Measurements from ENCODE around the gene TACC2. TPM values are rescaled to one million over a fixed set of nuclear protein-coding genes. Genes with fewer than 3 reads are reported as not detected.

Gene TACC2
- total and polyA plus RNA-seq, 5 experiments from 2014 or later, result not detected

- Mint-ChIP-seq H3K9me3 (no peaks in the 10 kb centered on the region), H3K27me3 (peaks cover 4 to 38% (median 12%) of the 10 kb centered on the region in 5 donors), H3K36me3 (no peaks in the 10 kb centered on the region), H3K27ac (no peak overlapping the region), H3K4me1 (no peaks in the 10 kb centered on the region), H3K4me3 (no peak overlapping the region)
- DNase-seq (no peak), ATAC-seq (no peak)
- POLR2A ChIA-PET, result no interaction called here
These were observed 55.2 kb downstream of the TACC2 start for GRCh38 chr10:122044045-122044661.

- no peaks in the 10 kb centered on the region for H3K4me1 Mint-ChIP-seq
- no peak for ATAC-seq
- no peaks in the 10 kb centered on the region for H3K36me3 Mint-ChIP-seq
- no peak overlapping the region for H3K4me3 Mint-ChIP-seq
- DNase-seq, result no peak
- H3K27ac Mint-ChIP-seq, result no peak overlapping the region
- no peaks in the 10 kb centered on the region for H3K9me3 Mint-ChIP-seq
- POLR2A ChIA-PET, result no interaction called here
- peaks cover 4 to 32% (median 12%) of the 10 kb centered on the region in 5 donors for H3K27me3 Mint-ChIP-seq
These were observed 55.8 kb downstream of the TACC2 start for GRCh38 chr10:122044713-122045112.

GRCh38 chr10:122045212-122045611, 56.2 kb downstream of the TACC2 start:
- H3K27me3 Mint-ChIP-seq, result peaks cover 3 to 27% (median 12%) of the 10 kb centered on the region in 5 donors
- POLR2A ChIA-PET, result no interaction called here
- no peak for DNase-seq
- no peaks in the 10 kb centered on the region for H3K9me3 Mint-ChIP-seq
- no peaks in the 10 kb centered on the region for H3K4me1 Mint-ChIP-seq
- no peak for ATAC-seq
- no peaks in the 10 kb centered on the region for H3K36me3 Mint-ChIP-seq
- no peak overlapping the region for H3K4me3 Mint-ChIP-seq
- H3K27ac Mint-ChIP-seq, result no peak overlapping the region

- ATAC-seq (no peak), DNase-seq (no peak)
- POLR2A ChIA-PET, result no interaction called here
- Mint-ChIP-seq H3K27ac (no peak overlapping the region), H3K27me3 (peaks cover 3 to 22% (median 9%) of the 10 kb centered on the region in 5 donors), H3K36me3 (no peaks in the 10 kb centered on the region), H3K4me1 (no peaks in the 10 kb centered on the region), H3K4me3 (no peak overlapping the region), H3K9me3 (no peaks in the 10 kb centered on the region)
These were observed 58.6 kb downstream of the TACC2 start for GRCh38 chr10:122047560-122047959.

GRCh38 chr10:122049076-122049475, 60.1 kb downstream of the TACC2 start:
- peaks cover 4 to 26% (median 10%) of the 10 kb centered on the region in 5 donors for H3K27me3 Mint-ChIP-seq
- H3K27ac Mint-ChIP-seq, result no peak overlapping the region
- ATAC-seq (no peak), DNase-seq (no peak)
- peaks cover 0 to 5% (median 0%) of the 10 kb centered on the region in 3 donors for H3K36me3 Mint-ChIP-seq
- POLR2A ChIA-PET, result no interaction called here
- no peak overlapping the region for H3K4me3 Mint-ChIP-seq
- H3K4me1 Mint-ChIP-seq, result no peaks in the 10 kb centered on the region
- H3K9me3 Mint-ChIP-seq, result peaks cover 0 to 5% (median 0%) of the 10 kb centered on the region in 9 donors

- Mint-ChIP-seq H3K4me3 (no peak overlapping the region), H3K27ac (no peak overlapping the region), H3K4me1 (no peaks in the 10 kb centered on the region), H3K27me3 (peaks cover 2 to 14% (median 6%) of the 10 kb centered on the region in 5 donors), H3K9me3 (peaks cover 0 to 5% (median 0%) of the 10 kb centered on the region in 9 donors), H3K36me3 (peaks cover 0 to 5% (median 0%) of the 10 kb centered on the region in 3 donors)
- POLR2A ChIA-PET, result no interaction called here
- no peak for DNase-seq
- no peak for ATAC-seq
These were observed 61.3 kb downstream of the TACC2 start for GRCh38 chr10:122050311-122050710.

- Mint-ChIP-seq H3K27me3 (peaks cover under 1 to 10% (median 7%) of the 10 kb centered on the region in 5 donors), H3K27ac (no peak overlapping the region), H3K36me3 (peaks cover 0 to 5% (median 0%) of the 10 kb centered on the region in 3 donors), H3K9me3 (peaks cover 0 to 5% (median 0%) of the 10 kb centered on the region in 9 donors), H3K4me1 (no peaks in the 10 kb centered on the region), H3K4me3 (no peak overlapping the region)
- POLR2A ChIA-PET, result no interaction called here
- DNase-seq, result no peak
- ATAC-seq, result no peak
These were observed 61.8 kb downstream of the TACC2 start for GRCh38 chr10:122050811-122051210.

GRCh38 chr10:122051609-122052385, 62.8 kb downstream of the TACC2 start:
- ATAC-seq, result no peak
- no peak for DNase-seq
- peaks cover 0 to 5% (median 0%) of the 10 kb centered on the region in 3 donors for H3K36me3 Mint-ChIP-seq
- peaks cover 0 to 10% (median 0%) of the 10 kb centered on the region in 9 donors for H3K9me3 Mint-ChIP-seq
- POLR2A ChIA-PET, result interaction anchor here (0.7 kb wide), 1 partner anchor 46 kb away, joined by 4 read pairs; no protein-coding TSS in a partner anchor
- H3K27me3 Mint-ChIP-seq, result peaks cover 0 to 11% (median 7%) of the 10 kb centered on the region in 5 donors
- no peak overlapping the region for H3K4me3 Mint-ChIP-seq
- H3K4me1 Mint-ChIP-seq, result no peaks in the 10 kb centered on the region
- no peak overlapping the region for H3K27ac Mint-ChIP-seq

- DNase-seq (no peak), ATAC-seq (no peak)
- Mint-ChIP-seq H3K4me3 (no peak overlapping the region), H3K4me1 (no peaks in the 10 kb centered on the region), H3K9me3 (peaks cover 0 to 12% (median under 1%) of the 10 kb centered on the region in 9 donors), H3K36me3 (peaks cover 0 to 5% (median 0%) of the 10 kb centered on the region in 3 donors), H3K27me3 (peaks cover 0 to 10% (median 3%) of the 10 kb centered on the region in 5 donors), H3K27ac (no peak overlapping the region)
- POLR2A ChIA-PET, result interaction anchor here (0.7 kb wide), 1 partner anchor 45 kb away, joined by 4 read pairs; no protein-coding TSS in a partner anchor
These were observed 63.7 kb downstream of the TACC2 start for GRCh38 chr10:122052701-122053100.

- no peak overlapping the region for H3K27ac Mint-ChIP-seq
- no peak for DNase-seq
- no peaks in the 10 kb centered on the region for H3K4me1 Mint-ChIP-seq
- peaks cover 0 to 15% (median 5%) of the 10 kb centered on the region in 9 donors for H3K9me3 Mint-ChIP-seq
- no peak for ATAC-seq
- H3K27me3 Mint-ChIP-seq, result peaks cover 0 to 14% (median 3%) of the 10 kb centered on the region in 5 donors
- peaks cover 0 to 5% (median 0%) of the 10 kb centered on the region in 3 donors for H3K36me3 Mint-ChIP-seq
- POLR2A ChIA-PET, result no interaction called here
- H3K4me3 Mint-ChIP-seq, result no peak overlapping the region
These were observed 64.4 kb downstream of the TACC2 start for GRCh38 chr10:122053314-122053713.

- DNase-seq (no peak), ATAC-seq (no peak)
- Mint-ChIP-seq H3K36me3 (peaks cover 0 to 5% (median 0%) of the 10 kb centered on the region in 3 donors), H3K27ac (no peak overlapping the region), H3K27me3 (peaks cover under 1 to 13% (median 4%) of the 10 kb centered on the region in 5 donors), H3K9me3 (peaks cover 0 to 15% (median 5%) of the 10 kb centered on the region in 9 donors), H3K4me1 (no peaks in the 10 kb centered on the region), H3K4me3 (no peak overlapping the region)
- POLR2A ChIA-PET, result no interaction called here
These were observed 65.4 kb downstream of the TACC2 start for GRCh38 chr10:122054048-122055025.

- POLR2A ChIA-PET, result no interaction called here
- DNase-seq (no peak), ATAC-seq (no peak)
- H3K27ac Mint-ChIP-seq, result no peak overlapping the region
- peaks cover 0 to 15% (median 5%) of the 10 kb centered on the region in 9 donors for H3K9me3 Mint-ChIP-seq
- H3K4me3 Mint-ChIP-seq, result no peak overlapping the region
- no peaks in the 10 kb centered on the region for H3K4me1 Mint-ChIP-seq
- H3K36me3 Mint-ChIP-seq, result peaks cover 0 to 5% (median 0%) of the 10 kb centered on the region in 3 donors
- H3K27me3 Mint-ChIP-seq, result peaks cover 2 to 19% (median 9%) of the 10 kb centered on the region in 5 donors
These were observed 66.3 kb downstream of the TACC2 start for GRCh38 chr10:122055252-122055651.
